ENCODE results near the gene MPP3.

The MPP3 gene

DNA sequence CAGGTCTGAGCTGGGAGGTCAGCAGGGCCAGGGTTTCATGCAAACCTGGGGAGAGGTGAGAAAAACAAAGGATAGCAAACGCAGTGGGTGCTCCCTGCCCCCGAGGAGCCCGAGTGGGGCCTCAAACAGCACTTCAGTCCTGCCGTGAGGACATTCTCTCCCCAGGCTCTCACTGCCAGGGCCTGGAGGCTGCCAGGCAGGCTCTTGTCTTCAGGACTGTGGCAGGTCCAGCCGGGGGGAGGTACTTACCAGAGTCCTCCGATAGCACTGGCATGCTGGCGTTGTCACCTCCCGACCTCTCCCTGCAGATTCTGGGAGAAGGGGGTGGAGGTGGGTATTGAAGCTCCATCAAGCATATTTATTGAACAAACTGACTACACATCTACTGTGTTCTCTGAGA, 1.3 kb downstream of the MPP3 start:
- DNase-seq = no peak

DNA sequence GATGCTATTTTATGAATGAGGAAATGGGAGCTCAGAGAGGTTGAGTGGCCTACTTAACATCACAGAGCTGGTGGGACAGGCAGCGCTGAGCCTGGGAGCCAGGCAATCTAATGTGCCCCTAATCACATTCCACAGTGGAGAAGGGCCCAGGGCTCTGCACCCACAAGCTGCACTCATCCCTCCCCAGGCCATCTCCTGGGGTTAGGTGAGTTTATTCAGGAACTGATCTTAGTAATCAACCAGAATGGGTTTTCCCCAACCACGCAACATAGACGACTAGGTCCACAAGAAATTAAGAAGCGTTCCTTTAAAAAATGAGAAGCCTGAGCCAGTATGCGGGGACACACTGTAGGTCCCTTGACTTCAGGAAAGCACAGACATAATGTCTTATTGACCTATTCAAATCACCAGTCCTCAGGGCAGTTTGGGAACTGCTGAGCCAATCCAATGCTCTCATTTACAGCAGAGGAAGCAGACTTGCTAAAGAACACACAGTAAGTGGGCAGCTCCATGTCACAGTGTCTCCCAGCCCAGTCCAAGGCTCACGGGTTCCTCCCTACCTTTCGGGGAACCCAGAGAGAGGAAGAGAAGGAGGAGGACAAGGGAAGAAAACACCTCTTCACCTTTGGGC, 2.3 kb downstream of the MPP3 start:
- DNase-seq = no peak

DNA sequence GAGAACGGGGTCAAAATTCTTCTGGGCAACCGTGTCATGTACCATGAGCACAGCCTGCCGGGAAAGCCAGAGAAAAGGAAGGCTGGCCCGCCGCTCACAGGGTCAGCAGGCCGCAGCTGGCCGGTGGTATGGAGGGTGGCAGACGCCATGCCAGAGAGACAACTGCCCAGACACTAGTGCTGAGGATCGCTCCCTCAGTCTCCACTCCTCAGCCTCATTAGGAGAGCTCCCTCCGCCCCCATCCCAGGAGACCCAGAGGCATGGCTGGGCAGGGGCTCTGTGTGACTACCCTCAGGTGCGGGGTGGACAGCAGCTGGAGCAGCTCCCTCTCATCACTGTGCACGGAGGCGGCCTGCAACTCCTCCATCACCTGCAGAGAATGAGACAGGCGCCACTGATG, 3.2 kb downstream of the MPP3 start:
- DNase-seq = no peak

DNA sequence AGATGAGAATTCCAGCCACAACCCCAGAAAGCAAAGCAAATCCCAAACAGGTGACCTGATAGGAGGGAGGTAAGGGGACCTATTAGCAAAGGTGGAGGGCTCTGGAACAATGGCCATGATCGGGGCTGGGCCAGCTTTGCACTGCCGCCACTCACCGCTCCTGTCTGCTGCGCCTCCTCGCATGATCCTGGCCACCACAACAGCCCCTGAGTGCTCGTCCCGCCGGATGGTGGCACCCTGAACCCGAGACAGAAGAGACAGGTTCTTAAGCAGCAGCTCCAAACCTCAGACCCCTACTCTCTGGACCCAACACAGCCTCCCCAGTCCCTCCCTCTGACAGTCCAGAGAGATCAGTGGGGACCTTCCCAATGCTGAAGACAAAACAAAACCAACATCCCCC, 5.3 kb downstream of the MPP3 start:
- no peak for DNase-seq

DNA sequence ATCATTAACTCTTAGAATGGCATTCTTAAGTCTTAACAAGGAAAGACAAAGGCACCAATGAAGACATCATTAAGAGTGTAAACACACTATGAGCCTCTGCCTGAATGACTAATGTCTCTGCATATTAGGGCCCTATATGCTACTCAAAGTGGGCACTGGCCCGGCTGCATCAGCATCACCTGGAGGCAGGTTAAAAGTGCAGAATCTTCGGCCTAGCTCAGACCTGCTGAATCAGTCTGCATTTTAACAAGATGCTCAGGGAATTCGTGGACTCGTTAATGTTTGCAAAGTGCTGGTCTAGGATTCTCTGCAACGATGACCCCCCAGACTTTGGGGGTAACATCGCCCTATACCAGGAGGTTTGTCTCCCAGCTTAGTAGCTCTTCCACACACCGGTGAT, 6.7 kb downstream of the MPP3 start:
- DNase-seq = no peak

DNA sequence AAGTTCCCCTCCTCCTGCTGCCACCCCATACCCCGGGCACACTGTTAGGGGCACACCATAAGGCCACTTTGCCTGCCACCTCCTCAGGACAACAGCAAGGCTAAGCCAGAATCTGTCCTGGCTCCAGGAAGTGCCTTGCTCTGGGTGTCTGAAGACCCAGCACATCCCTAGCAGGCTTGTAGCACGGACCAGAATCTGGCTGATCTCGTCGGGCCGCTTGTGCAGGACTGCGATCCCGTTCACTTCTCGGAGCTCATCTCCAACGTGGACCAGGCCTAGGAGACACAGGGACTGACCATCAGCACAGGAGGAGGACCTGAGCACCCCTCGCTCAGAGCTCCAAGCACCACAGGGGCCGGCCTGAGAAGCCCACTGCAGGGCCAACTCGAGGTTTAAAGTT, 7.4 kb downstream of the MPP3 start:
- no peak for DNase-seq

DNA sequence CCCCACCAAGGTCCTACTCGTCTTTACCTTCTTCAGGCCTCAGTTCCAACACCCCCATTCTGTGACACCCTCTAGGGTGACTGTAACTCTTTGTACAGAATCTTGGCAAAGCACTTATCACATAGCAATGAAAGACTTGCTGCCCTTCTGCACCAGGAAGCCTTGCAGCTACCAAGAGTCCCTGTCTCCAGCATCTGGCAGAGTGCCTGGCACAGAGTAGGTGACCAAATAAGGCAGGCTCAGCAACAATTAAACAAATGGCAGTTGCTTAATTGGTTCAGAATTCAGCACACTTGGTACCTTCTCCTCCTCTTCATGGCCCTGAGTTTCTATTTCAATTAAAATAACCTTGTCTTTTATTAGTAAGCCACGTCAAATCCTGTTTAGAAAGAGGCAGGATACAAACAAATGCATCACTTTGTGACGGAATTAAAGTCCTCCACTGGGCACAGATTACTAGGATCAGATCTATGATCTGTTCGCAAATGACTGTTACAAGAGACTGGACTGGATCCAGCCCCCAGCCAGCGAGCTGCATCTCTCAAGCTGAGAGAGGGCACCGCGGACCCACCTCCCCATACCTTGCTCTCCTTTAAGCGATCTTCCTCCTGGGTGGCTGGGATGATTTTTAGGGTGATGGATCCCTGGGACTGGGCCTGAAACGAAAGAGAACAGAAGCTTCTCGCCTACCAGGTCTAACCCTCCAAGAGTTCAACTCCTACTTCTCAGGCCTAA, 9.4 kb downstream of the MPP3 start:
- DNase-seq = no peak

DNA sequence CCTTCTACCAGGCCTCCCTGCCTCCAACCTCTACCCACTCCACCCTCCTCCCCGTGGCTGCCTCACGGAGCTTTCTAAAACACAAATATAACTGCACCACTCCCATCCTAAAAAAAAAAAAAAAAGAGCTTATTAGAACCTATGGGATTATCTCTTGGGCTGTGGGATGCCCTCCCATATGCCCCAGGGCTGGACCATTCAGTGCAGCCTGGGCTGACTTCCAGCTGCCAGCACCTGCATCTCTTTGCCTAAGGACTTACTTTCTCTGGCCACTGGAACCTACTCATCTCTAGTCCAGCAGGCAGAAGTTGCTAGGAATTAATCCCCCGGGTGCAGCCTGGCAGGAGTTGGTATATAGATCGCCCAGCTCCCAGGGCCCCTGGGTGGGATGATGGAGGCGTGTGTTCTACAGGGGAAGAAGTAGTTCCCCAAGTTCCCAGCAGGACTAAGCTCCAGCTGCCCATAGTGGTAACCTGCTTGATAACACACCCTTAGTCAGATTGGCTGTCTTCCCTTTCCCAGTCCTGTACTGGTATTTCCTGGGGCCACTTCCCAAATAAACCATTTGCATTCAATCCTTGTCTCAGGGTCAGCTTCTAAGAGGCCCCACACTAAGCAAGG, 10.3 kb downstream of the MPP3 start:
- no peak for DNase-seq

DNA sequence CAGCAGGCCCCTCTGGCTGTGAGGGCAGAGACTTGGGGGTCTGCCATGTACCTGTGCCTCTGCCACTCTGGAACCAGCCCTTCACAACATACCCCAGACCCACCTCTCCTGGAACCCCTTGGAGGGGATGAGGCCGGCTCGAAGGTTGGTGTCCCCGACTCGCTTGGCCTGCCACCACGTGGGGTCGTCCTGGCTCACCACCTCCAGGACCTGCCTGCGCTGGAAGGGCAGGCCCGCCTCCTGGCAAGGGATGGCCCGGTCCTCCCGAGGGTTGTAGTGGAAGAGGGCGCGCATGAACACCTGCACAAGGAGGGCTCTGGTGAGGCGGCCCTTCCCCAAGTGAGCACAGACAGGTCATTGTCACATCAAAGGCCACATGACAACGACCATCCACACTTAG, 12.2 kb downstream of the MPP3 start:
- no peak for DNase-seq

DNA sequence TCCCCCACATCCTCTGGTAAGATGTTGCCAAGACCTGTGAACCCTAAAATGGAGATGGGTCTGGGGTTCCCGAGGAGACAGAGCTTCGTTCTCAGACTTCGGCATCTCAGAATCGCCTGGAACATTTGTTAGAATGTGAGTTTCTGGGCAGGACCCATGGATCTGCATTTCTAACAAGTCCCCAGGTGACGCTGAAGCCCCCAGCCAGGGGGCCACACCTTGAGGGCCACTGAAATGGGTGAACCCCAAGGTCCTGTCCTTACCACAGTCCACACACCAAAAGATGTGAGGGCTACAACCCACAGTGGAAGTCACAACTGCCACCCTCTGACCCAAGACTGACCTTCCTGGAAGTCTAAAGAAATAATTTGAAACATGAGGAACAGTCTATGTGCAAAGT, 14.0 kb downstream of the MPP3 start:
- DNase-seq = no peak

DNA sequence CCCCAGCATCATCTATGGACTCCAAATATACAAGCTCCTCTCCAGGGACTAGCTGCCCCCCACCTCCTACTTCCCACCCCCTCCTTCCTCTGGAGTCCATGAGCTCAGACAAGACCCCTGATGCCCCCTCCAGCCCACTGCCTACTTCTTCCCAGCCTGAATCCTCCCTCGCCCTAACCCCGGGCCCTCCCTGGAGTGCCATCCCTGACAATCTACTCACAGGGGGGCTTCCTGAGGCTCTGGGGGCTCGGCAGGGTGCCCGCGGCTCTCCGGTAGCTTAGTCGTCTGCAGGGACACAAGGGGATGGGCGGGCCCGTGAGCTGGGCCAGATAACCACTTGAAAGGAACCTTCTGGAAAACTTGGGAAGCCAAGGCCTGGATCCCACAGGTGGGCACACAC, 15.1 kb downstream of the MPP3 start:
- DNase-seq = no peak

DNA sequence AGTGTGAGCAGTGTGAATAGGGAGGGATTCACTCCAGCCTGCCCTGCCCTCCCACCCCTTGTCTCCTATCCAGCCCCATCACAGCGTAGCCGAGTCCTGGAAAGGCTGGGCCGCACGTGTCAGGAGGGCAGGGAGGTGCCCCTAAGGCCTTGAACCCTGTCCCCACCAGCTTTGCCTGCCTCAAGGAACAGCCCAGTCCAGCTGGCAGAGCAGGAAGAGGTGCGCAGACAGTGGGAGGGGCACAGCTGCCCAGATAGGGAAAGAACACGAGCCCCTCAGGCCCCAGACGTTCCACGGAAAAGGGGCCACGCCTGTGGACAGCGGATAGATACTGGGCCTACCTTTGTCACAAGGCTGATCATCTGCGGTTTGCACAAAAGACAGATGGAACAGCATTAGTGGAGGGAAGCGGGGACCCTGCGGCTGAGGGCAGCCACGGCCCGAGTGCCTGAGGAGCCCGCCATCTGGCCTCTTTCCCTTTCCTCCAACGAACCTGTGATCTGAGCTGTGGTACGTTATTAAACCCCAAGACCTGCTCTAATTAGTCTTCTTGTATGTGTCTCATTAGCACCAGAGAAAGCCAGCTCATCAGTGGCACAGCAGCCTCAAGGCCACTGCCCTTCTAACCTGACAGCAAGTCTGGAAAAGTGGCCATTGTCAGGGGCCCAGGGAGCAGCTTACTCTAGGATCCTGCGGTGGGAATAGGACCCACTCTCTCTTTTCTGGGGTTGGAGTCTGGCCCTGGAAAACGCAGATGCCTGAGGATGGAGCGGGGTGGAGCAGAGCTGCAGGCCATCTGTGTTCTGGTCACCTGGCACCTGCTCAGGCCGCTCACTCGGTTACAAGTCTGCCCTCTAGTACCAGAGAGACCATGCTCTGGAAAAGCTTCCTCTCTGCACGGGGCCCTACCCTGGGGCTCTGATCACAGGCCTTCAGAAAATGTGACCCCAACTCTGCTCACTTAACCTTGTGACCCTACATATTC, 16.3 kb downstream of the MPP3 start:
- no peak for DNase-seq

DNA sequence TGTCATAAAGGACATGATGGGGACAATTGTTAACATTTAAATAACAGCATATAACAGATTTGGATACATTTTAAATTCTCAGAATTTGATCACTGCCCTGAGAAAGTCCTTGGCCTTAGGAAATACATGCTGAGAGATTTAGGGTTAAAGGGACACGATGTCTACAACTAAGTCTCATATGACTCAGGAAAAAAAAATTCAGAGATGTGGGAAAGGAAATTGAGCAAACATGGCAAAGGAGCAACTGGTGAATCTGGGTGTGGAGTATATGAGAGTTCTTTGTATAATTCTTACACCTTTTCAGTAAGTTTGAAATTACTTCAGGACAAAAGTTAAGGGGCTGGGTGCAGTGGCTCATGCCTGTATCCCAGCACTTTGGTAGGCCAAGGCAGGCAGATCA, 18.2 kb downstream of the MPP3 start:
- DNase-seq = no peak

DNA sequence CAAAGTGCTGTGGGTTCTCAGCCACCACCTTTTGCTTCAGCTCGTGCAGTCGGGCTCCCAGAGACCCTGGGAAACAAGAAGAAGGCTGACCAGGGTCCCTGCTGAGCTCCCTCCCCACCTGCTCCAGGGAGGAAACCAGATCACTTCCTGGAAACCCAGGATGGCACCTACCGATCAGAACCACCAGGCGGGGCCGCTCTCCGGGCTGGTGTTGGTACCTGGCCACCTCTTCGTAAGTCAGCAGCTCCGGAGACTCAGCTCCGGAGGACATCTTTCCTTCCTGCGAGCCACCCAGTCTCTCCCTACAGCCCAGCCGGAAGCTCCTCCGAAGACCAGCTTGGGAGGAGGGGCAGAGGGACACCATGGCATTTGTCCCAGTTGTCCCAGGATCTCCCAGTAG, 18.9 kb downstream of the MPP3 start:
- DNase-seq = no peak

DNA sequence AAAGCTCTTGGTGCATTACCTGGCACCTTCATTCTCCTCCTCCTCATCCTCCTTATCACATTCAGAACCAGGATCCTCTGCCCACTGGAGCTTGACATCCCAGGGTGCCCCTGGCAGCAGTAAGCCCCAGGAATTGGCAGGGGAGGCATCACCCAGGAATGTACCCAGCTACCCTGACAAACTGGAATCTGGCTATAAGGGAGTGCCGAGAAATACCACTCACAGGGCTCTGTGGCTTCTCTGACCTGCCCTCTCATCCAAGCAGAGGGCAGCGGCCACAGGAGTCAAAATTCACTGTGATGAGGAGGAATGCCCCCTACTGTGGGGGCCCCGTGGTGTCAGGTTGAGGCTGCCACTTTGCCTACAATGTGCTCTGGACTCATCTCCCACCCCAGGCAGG, 19.6 kb downstream of the MPP3 start:
- DNase-seq = no peak

DNA sequence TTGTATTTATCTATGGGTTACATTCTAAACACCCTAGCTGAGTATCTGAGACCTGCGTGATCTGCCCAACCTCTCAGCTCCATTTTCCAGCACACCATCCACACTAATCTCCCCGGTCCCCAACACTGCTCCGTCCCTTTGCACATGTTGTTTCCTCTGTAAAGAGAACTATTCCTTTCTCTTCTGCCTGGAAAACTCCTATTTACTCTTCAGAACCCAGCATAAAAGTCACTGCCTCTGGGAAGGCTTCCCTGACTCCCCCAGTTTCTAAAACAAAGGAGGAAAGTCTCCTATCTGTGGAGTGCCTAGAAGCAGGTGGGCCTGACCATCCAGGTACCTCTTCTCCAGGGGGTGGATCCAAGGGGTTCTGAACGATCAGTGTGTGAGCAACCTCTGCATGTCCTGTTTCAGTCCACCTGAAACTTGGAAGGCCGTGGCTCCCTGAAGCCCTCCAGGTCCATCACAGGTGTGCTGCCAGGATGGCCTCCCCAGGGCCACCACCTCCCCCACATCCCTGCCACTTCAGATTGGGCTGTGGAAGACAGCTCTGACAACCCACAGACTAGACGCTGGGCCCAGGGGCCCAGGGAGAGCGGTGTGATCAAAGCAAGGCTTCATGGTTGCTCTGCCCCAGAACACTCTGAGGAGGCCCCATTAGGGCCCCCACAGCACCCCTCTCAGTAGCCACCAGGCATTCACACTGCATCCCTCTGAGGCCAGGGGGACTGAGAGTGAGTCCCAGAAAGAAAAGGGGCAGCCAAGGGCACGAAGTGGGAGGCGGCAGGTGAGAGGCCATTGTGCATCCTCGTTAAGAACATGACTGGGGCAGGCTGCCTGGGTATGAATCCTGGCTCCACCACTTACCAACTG, 20.3 kb downstream of the MPP3 start:
- DNase-seq = no peak

DNA sequence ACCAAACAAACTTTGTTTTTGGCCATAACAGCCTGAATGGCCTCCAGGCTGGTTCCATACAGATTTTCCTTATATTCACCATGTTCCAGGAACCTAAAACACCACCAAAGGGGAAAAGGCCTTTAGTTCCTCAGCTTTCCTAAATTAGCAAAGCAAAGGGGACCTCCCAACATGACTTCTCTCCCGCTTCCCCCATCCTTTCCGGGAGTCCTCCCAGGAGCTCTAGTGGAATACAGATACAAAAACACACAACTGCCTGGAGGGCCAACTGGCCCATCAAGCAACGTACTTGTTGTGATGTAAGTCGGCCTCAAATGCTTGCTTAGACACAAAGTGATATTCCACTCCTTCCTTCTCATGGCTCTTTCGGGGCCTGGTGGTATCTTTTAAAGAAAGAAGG, 22.1 kb downstream of the MPP3 start:
- no peak for DNase-seq

DNA sequence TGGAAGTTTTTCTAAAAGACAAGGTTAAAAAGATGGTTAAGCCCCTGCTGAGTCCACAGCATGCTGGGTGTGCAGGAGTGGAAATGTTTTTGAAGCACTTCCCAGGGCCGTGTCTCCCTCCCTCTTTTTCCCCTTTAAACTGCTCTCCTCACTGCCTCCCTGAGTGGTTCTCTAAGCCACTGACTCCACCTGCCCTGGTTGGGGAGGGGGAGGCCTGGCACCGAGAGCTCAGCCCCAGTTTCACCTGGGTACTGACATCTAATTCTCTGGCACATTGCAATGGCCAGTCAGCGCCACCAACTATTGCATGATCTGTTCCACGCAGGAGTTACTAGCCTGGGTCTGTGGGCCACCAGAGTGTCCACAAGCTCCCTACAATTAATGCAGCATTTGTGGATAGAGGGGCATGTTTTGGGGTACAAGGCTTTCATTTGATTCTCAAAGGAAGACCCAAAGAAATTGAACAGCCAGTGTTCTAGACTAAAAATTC, 22.7 kb downstream of the MPP3 start:
- no peak for DNase-seq

DNA sequence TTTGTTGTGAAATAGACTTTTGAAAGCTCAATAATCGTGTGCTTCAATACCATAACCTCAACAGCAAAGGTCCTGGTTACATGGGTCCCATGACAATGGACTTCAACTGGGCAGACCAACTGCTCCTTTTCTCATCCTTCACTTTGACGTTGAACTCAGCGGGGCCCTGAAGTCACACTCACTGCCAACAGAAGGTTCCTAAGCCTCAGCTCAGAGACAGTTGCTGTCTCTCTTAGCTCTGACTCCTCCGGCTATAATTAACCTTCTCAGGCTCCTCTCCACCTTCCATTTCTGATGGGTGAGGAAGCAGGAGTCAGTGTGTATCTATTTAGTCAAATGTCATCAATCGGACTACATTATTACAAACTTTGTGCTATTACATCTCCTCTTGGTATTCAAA, 23.8 kb downstream of the MPP3 start:
- no peak for DNase-seq

DNA sequence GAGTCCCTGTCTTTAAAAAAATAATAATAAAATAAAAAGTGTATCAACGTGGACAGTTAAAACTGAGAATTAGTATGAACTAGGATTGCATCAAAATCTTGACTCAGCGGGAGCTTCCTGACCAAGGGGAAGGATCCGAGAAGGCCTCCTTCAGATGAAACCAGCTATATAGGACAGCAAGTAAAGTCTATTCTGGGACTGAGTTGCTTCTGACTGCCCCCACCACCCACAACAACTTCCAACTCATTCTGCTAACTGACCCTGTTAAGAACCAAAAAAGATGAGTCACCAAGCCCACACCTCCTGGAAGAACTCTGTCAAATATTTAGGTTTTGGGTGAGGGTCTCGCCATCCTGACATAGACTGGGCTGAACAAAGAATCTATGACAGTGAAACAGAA, 24.9 kb downstream of the MPP3 start:
- DNase-seq = no peak

DNA sequence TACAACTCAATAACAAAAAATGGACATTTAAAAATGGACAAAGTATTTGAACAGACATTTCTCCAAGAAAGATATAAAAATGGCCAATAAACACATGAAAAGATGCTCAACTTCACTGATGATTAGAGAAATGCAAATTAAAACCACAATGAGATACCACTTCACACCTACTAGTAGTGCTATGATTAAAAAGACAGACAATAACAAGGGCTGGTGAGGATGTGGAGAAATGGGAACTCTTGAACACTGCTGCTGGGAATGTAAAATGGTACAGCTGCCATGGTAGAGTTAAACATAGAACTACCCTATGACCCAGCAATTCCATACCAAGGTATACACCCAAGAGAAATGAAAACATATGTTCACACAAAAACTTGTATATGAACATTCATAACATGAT, 27.8 kb downstream of the MPP3 start:
- no peak for DNase-seq

DNA sequence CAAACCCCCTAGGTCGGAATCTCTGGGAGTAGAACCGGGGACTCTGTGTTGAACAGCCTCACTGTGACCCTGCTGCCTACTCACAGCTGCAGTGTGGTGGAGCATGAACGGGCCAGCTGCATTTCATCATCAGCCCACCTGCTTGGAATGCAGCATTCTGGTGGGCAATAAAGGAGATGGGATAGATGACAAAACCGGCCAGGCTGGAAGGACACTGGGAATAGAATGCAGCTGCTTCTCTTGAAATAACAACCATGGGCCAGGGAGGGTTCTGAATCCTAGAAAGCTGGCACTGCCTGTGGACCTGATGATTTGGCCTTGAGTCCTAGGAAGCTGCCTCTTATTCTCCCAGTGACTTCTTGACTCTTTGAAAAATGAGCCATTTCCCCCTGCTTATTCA, 29.2 kb downstream of the MPP3 start:
- no peak for DNase-seq
